Measurements from ENCODE around the gene MTG2.

GRCh38 chr20:62243906-62244515 lies 61.2 kb downstream of the MTG2 start:
- TF ChIP-seq CTCF (IDR thresholded peaks at IDR 0.05) (no peak), POLR2A (IDR thresholded peaks at IDR 0.05) (no peak)
